ENCODE data around the gene TAP1.
A peak's percentile ranks its signal among the peaks of the same experiment; 100 is the strongest.

TAP1 gene

GRCh38 chr6:32853541-32854375 is at the start of gene TAP1, which contains the start of gene PSMB9:
Gene TAP1 (minus strand): TSS chr6:32853704. CDS start chr6:32853636, 68 bp downstream.
Gene PSMB9 (plus strand): TSS chr6:32854192. CDS start chr6:32854230, 38 bp downstream.
- peak; percentile 95 for DNase-seq (ENCODE audit: low read depth)
- TF ChIP-seq, protein P1, sequence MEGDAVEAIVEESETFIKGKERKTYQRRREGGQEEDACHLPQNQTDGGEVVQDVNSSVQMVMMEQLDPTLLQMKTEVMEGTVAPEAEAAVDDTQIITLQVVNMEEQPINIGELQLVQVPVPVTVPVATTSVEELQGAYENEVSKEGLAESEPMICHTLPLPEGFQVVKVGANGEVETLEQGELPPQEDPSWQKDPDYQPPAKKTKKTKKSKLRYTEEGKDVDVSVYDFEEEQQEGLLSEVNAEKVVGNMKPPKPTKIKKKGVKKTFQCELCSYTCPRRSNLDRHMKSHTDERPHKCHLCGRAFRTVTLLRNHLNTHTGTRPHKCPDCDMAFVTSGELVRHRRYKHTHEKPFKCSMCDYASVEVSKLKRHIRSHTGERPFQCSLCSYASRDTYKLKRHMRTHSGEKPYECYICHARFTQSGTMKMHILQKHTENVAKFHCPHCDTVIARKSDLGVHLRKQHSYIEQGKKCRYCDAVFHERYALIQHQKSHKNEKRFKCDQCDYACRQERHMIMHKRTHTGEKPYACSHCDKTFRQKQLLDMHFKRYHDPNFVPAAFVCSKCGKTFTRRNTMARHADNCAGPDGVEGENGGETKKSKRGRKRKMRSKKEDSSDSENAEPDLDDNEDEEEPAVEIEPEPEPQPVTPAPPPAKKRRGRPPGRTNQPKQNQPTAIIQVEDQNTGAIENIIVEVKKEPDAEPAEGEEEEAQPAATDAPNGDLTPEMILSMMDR (conservative IDR thresholded peaks at IDR 0.05; ENCODE audit: low read depth, low read length) = peak; percentile 55
- peak within 1 kb of the TSS; percentile 90 for H3K4me3 ChIP-seq (ENCODE audit: low read depth, low read length)

GRCh38 chr6:32895006-32895345 is 41.5 kb upstream of the TAP1 start:
- TF ChIP-seq, protein P1 (conservative IDR thresholded peaks at IDR 0.05; ENCODE audit: low read depth, low read length) = no peak
- peak overlapping the region; percentile 86 for H3K4me3 ChIP-seq (ENCODE audit: low read depth, low read length)
- DNase-seq (ENCODE audit: low read depth) = no peak

- H3K4me3 ChIP-seq (ENCODE audit: low read depth, low read length) = peak overlapping the region; percentile 86
- TF ChIP-seq, protein P1 (conservative IDR thresholded peaks at IDR 0.05; ENCODE audit: low read depth, low read length) = no peak
- peak; percentile 92 for DNase-seq (ENCODE audit: low read depth)
Measured at GRCh38 chr6:32894085-32895005, 40.8 kb upstream of the TAP1 start.

DNA sequence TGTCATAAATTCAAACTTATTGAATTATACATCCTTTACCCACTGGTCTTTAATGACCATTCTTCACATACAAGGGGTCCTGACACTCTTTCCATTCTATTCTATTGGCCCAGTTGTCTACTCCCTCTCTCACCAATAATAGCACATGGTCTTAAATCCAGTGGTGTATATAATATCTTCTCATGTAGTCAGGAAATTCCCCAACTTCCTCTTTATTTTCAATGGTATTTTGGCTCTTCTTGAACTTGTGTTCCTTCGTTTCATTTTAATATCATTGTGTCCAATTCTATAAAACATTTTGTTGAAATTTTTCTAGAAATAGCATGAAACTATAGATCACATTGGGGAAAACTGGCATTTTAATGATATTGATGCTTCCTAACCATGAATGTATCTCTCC is 37.3 kb upstream of the TAP1 start:
- TF ChIP-seq, protein P1 (conservative IDR thresholded peaks at IDR 0.05; ENCODE audit: low read depth, low read length) = no peak
- no peak for DNase-seq (ENCODE audit: low read depth)
- no peak overlapping the region for H3K4me3 ChIP-seq (ENCODE audit: low read depth, low read length)

DNA sequence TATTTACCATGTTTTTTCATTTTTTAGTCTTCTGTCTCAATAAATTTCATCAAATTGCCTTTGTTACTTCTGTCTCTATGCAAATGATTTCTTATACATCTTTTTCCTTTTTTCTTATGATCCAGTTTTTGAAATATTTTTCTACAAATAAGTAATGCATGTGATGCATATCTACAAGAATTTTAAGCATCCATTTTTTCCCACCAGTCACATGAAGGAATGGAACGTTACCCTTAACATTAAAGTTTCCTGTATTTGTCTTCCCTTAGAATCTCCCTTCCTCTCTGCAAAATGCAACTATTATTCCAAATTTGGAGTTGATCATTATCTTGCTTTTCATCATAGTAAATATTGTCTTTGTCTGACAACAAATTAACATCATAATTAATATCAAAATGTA is 36.0 kb upstream of the TAP1 start:
- TF ChIP-seq, protein P1 (conservative IDR thresholded peaks at IDR 0.05; ENCODE audit: low read depth, low read length) = no peak
- H3K4me3 ChIP-seq (ENCODE audit: low read depth, low read length) = no peak overlapping the region
- no peak for DNase-seq (ENCODE audit: low read depth)

DNA sequence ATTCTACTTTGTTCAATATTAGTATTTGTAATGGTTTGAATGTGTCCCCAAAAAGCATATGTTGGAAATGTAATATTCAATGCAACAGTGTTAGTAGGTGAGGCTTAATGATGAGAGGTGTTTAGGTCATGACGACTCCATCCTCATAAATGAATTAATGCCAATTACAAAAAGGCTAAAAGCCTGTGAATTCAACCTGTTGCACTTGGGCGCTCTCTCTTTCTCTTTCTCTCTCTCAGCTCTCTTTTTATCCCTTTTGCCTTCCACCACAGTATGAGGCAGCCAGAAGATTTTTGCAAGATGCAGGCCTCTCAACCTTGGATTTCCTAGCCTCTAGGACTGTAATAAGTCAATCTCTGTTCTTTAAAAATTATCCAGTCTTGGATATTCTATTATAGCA is 35.1 kb upstream of the TAP1 start:
- TF ChIP-seq, protein P1 (conservative IDR thresholded peaks at IDR 0.05; ENCODE audit: low read depth, low read length) = no peak
- no peak for DNase-seq (ENCODE audit: low read depth)
- no peak overlapping the region for H3K4me3 ChIP-seq (ENCODE audit: low read depth, low read length)
